HS-5 (cell line): ENCODE results near the gene KCNIP1.

Experiments used
- DNase-seq: peaks from one replicate; pipeline ENCODE4 v3.0.0-alpha.2; 2012; ENCODE audit warnings: low read depth

The KCNIP1 gene

DNA sequence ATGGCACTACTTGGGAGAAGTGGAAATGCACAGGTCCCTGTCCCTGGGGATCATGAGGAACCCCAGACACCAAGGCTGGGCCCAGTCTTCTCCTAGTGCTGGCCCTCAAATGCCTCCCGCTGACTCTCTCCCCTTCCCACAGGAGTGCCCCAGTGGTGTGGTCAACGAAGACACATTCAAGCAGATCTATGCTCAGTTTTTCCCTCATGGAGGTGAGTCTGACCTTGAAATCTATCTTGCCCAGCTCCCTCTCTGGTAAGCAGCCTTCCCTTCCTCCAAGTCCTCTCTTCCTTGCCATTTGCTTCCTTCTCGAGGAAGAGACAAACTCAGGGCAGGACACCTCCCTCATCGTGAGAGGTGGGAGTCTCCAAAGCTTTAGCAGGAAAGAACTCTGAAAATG, 216.4 kb downstream of the KCNIP1 start:
- DNase-seq = no peak

- DNase-seq = no peak
Observed at GRCh38 chr5:170720984-170721383, 217.2 kb downstream of the KCNIP1 start.

DNA sequence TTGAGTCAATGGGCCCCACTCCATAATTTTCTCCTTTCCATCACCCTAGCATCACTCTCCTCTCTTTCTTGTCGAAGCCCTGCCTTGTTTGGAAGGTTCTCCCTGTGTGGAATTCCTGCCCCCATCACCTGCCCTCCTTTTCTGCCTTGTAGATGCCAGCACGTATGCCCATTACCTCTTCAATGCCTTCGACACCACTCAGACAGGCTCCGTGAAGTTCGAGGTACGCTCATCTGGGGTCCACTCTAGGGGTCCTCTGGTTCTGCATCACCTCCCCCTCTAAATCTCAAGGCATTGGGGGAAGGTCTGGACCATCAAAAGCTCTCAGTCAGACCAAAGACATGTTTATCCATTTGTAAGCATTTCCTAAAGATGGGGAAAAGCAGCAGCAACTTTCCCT, 217.9 kb downstream of the KCNIP1 start:
- no peak for DNase-seq

- no peak for DNase-seq
Observed at GRCh38 chr5:170722316-170722715, 218.5 kb downstream of the KCNIP1 start.

GRCh38 chr5:170731052-170731451, 227.2 kb downstream of the KCNIP1 start:
- no peak for DNase-seq

DNA sequence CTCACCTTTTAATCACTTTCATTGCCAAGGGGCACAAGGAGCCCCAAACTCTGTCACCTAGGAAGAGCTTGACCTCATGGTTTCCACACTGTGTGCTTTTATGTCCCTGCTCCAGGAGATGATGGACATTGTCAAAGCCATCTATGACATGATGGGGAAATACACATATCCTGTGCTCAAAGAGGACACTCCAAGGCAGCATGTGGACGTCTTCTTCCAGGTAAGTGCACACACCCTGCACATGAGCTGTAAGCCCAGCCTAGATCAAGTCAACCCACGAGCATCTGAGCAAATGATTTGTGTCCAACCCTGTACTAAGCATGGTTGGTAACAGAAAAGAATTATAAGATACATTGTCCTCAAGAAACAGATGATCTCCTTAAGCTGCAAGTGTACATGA, 228.9 kb downstream of the KCNIP1 start:
- no peak for DNase-seq

GRCh38 chr5:170736966-170737365, 233.1 kb downstream of the KCNIP1 start:
- DNase-seq = no peak

GRCh38 chr5:170737591-170737990, 233.8 kb downstream of the KCNIP1 start:
- DNase-seq = no peak

DNA sequence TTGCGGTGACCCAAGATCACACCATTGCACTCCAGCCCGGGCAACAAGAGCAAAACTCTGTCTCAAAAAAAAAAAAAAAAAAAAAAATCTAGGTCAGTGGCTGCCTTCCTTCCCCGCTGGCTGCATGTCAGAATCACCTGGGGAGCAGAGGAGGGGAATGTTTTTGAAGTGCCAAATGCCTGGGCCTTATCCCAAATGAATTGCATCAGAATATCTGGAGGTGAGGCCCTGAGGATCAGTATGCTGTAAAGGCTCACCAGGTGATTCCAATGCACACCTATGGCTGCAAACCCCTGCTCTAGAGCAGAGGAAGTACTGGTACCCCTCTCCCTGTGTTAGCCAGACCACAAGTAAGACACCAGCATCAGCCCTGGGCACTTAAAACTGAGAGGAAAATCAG, 235.0 kb downstream of the KCNIP1 start:
- DNase-seq = no peak

DNA sequence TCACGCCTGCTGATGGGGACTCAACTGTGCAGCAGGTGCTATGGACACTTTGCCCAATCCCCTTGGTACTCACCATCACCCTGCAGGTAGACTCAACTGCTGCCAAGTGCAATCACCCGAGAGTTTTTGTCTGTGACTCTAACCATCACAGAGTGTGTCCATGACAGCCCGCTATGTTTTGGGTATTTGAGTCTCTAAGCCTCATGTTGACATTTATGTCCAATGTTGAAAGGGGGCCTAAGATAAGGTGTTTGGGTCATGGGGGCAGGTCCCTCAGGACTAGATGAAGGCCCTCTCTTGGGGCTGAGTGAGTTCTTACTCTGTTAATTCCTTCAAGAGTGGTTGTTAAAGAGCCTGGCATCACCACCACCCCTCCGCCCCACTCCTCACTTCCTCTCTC, 235.6 kb downstream of the KCNIP1 start:
- no peak for DNase-seq

DNA sequence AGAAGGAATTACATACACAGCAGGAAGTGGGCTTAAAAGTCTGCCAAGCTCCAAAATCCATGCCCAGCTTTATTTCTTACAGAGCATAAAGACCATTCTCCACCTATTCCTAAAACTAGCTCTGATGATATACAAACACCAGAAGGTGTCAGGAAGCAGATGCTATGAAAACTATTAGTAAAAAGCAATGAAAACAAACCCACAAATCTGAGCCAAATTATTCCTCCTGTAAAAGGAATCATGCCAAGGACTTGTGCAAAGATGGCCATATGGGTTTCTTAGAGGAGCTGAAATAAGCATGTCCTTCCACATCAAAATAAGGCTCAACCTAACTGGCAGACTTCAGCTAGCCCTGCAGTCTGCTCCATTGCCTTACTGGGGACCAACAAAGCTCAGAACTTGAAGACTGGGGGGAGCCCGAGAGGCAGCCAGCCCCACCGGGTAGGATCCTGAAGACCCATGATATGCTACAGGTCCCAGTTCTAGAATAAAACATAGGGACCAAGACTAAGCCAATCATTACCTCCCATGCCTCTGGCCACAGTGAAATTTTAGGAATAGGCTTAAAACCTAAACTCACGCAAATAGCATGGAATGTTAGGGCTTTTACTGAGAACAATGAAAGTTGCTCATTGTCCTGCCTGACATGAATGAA, 236.9 kb downstream of the KCNIP1 start:
- DNase-seq = no peak

DNA sequence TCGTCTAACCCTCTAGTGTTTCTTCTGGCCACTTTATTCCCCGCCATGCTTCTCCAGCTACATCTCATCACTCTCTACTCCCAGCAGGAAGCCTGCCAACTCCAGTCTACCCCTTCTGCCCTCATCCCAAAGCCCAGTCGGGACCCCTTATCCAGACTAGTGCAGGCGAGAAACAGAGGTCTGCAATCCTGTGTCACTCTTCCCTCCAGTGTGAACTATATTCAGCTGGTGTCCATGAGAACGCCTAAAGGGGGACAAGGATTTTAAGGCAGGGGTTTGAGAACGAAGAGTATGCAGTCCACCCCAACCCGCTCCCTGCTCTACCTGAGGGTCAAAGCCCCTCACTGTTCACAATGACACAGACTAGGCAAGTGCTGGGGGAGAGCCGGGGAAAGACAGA, 238.0 kb downstream of the KCNIP1 start:
- no peak for DNase-seq

DNA sequence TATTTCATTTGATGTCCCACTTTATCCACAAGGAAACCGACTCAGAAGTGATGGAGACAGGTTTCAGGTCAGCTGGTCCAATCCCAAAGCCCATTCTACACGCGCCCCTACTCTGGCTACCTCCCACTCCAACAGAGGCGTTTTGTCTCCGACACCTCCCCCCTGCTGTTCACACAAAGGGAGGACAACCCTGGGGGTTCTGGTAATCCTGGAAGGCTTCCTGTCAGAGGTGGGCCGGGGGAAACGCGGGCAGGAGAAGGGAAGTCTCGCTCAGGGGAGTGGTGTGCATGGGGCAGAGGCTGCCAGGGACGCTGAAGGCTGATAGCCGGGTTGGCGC, 240.0 kb downstream of the KCNIP1 start:
- DNase-seq = no peak

GRCh38 chr5:170745481-170746071, 241.8 kb downstream of the KCNIP1 start:
- no peak for DNase-seq

- no peak for DNase-seq
Observed at GRCh38 chr5:170746075-170746960, 242.5 kb downstream of the KCNIP1 start.

- no peak for DNase-seq
Observed at GRCh38 chr5:170746961-170747340, 243.1 kb downstream of the KCNIP1 start.

DNA sequence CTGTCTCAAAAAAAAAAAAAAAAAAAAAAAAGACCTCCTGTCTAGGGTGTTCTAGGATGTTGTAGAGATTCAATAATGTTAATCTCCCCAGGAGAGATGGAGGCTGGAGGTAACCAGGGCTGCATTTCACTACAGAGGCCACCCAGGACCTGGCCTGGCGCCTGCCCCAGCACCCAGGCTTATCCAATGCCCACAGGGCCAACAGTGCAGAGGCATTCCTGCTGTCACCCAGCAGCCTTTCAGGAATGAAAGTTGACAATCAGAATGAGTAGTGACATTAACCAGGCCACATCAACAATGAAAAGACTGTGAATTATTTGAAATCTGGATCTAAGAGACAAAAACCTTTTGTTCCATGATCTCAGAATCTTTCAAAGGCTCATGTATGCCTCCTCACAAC, 243.5 kb downstream of the KCNIP1 start:
- DNase-seq = no peak

- DNase-seq = no peak
Observed at GRCh38 chr5:170747851-170748250, 244.0 kb downstream of the KCNIP1 start.

DNA sequence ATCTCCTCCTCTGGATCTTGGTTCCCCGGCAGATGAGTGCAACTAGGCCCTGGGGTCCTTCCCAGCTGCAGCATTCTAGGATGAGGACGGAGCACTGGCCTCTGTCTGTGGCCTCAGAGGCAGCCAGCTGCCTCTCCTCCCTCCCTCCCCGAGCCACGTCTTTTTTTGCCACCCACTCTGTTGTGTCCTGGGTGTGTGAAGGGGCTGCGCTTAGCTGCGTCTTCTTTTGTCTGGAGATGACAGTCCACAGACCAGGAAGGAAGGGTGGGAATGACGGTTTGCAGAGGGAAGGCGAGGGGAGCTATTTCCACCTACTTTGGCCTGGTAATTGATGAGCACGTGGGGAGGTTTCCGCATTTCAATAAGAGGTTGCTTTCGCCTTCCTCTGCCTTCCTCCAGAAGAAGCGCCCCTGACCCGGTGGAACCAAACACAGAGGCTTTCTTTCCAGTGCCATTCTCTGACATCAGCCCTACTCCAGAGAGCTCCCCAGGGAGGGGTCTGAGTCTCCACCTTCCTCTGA, 245.2 kb downstream of the KCNIP1 start:
- DNase-seq = no peak

DNA sequence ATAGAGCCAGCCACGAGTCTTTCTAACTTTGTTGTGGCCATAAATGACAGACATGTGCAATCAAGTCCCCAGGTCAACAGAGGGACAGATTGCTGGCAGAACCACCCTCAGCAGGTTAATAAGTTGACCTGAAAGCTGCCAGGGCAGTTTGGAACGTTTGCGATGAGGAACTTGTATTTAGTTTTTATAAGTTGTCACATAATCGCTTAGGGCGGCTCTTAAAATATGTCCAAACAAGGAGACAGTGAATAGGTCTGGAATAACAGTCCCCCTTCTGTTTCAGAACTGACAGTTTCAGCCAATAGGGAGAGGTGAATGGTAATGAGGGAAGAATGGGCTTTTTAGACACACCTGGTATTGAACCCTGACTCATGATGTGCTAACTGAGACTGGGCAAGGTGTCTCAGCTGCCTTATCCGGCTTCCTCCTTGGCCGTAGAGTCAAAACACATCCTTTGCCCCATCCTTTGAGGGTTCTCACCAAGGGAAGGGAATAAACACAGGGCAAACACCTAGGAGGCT, 246.2 kb downstream of the KCNIP1 start:
- DNase-seq = no peak

GRCh38 chr5:170750791-170751190, 247.0 kb downstream of the KCNIP1 start:
- no peak for DNase-seq

GRCh38 chr5:170751631-170752030, 247.8 kb downstream of the KCNIP1 start:
- no peak for DNase-seq
